ENCODE measurements around the gene NAGLU.
A peak's percentile ranks its signal among the peaks of the same experiment; 100 is the strongest.
"Not testable (repeated sequence)": the region's sequence is repeated elsewhere in the genome, so short reads cannot be mapped to it uniquely, and the experiment has no call there.

NAGLU gene

GRCh38 chr17:42535155-42536047, 640 bp upstream of the NAGLU start:
- no peak for DNase-seq (ENCODE audit: low read depth in 2 of 2)
- H3K4me3 ChIP-seq (replicated peaks in 1 of 2; ENCODE audit: low read depth in 2 of 2, low read length in 2 of 2), result peak overlapping the region; percentile 32 to 61
- no peak for TF ChIP-seq CTCF (IDR thresholded peaks at IDR 0.05; ENCODE audit: low read depth, low read length)

- peak overlapping the region; percentile 59 to 61 for H3K4me3 ChIP-seq (replicated peaks in 1 of 2; ENCODE audit: low read depth in 2 of 2, low read length in 2 of 2)
- no peak for TF ChIP-seq CTCF (IDR thresholded peaks at IDR 0.05; ENCODE audit: low read depth, low read length)
- DNase-seq (ENCODE audit: low read depth in 2 of 2), result peak; percentile 84 to 91
Measured at GRCh38 chr17:42536372-42537155, 523 bp downstream of the NAGLU start.

GRCh38 chr17:42537156-42537805, 1.2 kb downstream of the NAGLU start:
- no peak for TF ChIP-seq CTCF (IDR thresholded peaks at IDR 0.05; ENCODE audit: low read depth, low read length)

GRCh38 chr17:42537826-42538451, 1.9 kb downstream of the NAGLU start:
- DNase-seq (ENCODE audit: low read depth in 2 of 2), result no peak
- TF ChIP-seq CTCF (IDR thresholded peaks at IDR 0.05; ENCODE audit: low read depth, low read length), result no peak
- no peak overlapping the region for H3K4me3 ChIP-seq (replicated peaks in 1 of 2; ENCODE audit: low read depth in 2 of 2, low read length in 2 of 2)

More at GRCh38 chr17:42537156-42537805, 1.2 kb downstream of the NAGLU start:
- no peak for DNase-seq (ENCODE audit: low read depth in 2 of 2)
- peak overlapping the region; percentile 59 to 61 for H3K4me3 ChIP-seq (replicated peaks in 1 of 2; ENCODE audit: low read depth in 2 of 2, low read length in 2 of 2)

GRCh38 chr17:42538482-42538881, 2.4 kb downstream of the NAGLU start:
- H3K4me3 ChIP-seq (replicated peaks in 1 of 2; ENCODE audit: low read depth in 2 of 2, low read length in 2 of 2), result no peak overlapping the region
- no peak for TF ChIP-seq CTCF (IDR thresholded peaks at IDR 0.05; ENCODE audit: low read depth, low read length)
- no peak for DNase-seq (ENCODE audit: low read depth in 2 of 2)

- not testable (repeated sequence) for DNase-seq (ENCODE audit: low read depth in 2 of 2); H3K4me3 ChIP-seq (replicated peaks in 1 of 2; ENCODE audit: low read depth in 2 of 2, low read length in 2 of 2)
Measured at GRCh38 chr17:42540558-42540957, 4.5 kb downstream of the NAGLU start.

Data from cardiac fibroblast (primary cell).